ENCODE results near the gene SHQ1.

DNA sequence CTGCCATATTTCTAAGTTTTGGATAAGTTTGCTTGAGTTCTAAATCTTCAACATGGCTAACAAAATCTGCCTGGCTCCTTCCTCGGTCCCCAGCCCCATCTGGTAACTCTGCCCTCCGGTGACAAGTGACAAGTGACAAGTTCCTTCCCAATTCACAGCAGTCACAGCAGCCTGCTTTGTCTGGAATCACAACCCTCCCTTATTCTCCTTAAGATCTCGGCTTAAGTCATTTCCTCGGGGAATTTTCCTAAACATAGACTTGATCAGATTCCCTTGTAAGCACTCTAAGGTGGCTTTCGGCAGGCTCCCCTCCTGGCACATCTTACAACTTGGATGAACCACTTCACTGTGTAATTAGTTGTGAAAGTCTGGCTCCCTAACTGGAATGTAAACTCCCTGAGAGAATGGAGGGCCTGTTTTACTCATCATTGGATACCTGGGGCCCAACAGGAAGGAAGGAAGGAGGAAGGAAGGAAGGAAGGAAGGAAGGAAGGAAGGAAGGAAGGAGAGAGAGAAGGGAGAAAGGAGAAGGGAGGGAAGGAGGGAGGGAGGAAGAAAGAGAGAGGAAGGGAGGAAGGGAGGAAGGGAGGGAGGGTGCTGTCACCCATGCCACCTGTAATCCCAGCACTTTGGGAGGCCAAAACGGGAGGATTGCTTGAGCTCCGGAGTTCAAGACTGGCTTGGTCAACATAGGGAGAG is 126.4 kb downstream of the SHQ1 start:
- TF ChIP-seq CTCF (IDR thresholded peaks at IDR 0.05), result no peak
- no peak for TF ChIP-seq EP300 (IDR thresholded peaks at IDR 0.05)
